Cardiac septum (tissue), 1 donor: ENCODE data around the gene CLDND1. TPM values are rescaled to one million over a fixed set of nuclear protein-coding genes. Genes with fewer than 3 reads are reported as not detected.

ENCODE experiments used
- total RNA-seq: library from RNA; stranded (reverse); fragmentation: NEBNext Ultra II Directional; extraction: Animal tissue kit (Norgen Biotek cat#: 25700); gene quantifications from one replicate; pipeline ENCODE4 v1.2.1, GENCODE V29; 2021
- donor health status: DM: no; HTN: no; CAD: no.

The CLDND1 gene
- total RNA-seq, 1 donor from 2014 or later = 80.8 TPM

Other genes with a start within 250 kb of the CLDND1 start
- gene OR5H2, start 240.4 kb downstream of the CLDND1 start, total RNA-seq = not detected
- gene OR5K4, start 169.0 kb downstream of the CLDND1 start, total RNA-seq = not detected
- not detected for gene OR5K3, start 132.2 kb downstream of the CLDND1 start, total RNA-seq
- gene OR5K1, start 59.7 kb downstream of the CLDND1 start, total RNA-seq = not detected
- gene OR5K2, start 25.2 kb downstream of the CLDND1 start, total RNA-seq = not detected
- not detected for gene GPR15, start 9.1 kb upstream of the CLDND1 start, total RNA-seq
- 10.3 TPM for gene CPOX, start 70.7 kb upstream of the CLDND1 start, total RNA-seq
- gene ST3GAL6, start 240.4 kb upstream of the CLDND1 start, total RNA-seq = 87.0 TPM